ENCODE measurements around the gene MKNK2.

DNA sequence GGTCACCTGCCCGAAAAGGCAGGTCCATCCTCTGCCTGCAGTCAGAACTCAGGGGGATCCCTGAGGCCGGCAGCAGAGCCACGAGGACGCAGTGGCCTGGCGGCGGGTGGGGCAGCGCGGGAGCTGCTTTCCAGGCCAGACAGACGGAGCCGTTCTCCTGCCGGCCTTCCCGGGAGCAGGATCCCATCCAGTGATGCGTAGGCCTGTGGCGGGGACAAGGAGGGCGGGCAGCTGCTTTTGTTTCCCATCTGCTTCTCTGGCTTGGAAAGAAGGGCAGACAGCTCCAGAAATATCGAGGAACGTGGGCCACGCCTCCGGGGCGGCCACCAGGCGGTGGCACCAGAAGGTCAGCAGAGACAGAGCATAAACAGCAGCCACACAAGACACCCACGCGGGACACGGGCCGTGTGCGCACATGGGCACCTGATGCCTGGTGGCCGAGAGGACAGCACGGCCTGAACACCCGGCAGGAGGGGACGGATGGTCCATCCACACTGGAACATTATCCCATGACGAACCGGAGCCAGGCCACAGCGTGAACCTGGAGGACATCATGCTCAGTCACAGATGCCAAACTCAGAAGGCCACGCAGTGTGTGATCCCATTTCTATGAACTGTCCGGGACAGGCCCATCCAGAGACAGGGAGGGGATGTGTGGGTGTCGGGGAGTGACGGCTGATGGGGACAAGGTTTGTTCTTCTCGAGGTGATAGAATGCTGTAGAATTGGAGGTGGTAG is 13.9 kb upstream of the MKNK2 start:
- no peak for TF ChIP-seq ZNF274 (IDR thresholded peaks at IDR 0.05; ENCODE audit: low read depth, low read length)
- TF ChIP-seq YY1 (IDR thresholded peaks at IDR 0.05; ENCODE audit: insufficient read depth, insufficient read length): no peak
- no peak for TF ChIP-seq SUZ12 (IDR thresholded peaks at IDR 0.05; ENCODE audit: extremely low read depth, insufficient read depth, insufficient read length)

All from NT2/D1 (cell line).